ENCODE measurements around the gene USH1C.

USH1C gene

DNA sequence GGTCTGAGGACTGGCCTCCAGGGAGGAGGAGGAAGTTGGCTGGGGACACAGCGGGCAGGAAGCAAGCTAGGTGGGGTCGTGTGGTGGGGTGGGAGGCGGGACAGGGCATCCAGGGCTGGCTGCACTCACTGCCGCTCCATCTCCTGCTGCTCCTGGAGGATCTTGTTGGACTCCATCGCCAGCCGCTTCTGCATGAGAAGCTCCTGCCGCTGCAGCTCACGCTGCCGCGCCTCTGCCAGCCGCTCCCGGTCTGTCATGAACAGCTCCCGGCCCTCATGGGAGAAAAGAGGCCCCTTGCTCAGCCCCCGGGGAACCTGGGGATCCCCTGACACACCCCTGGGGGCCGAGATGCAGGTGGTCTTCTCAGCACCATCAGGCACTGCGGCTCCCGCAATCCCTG, 21.6 kb downstream of the USH1C start:
- no peak for DNase-seq

DNA sequence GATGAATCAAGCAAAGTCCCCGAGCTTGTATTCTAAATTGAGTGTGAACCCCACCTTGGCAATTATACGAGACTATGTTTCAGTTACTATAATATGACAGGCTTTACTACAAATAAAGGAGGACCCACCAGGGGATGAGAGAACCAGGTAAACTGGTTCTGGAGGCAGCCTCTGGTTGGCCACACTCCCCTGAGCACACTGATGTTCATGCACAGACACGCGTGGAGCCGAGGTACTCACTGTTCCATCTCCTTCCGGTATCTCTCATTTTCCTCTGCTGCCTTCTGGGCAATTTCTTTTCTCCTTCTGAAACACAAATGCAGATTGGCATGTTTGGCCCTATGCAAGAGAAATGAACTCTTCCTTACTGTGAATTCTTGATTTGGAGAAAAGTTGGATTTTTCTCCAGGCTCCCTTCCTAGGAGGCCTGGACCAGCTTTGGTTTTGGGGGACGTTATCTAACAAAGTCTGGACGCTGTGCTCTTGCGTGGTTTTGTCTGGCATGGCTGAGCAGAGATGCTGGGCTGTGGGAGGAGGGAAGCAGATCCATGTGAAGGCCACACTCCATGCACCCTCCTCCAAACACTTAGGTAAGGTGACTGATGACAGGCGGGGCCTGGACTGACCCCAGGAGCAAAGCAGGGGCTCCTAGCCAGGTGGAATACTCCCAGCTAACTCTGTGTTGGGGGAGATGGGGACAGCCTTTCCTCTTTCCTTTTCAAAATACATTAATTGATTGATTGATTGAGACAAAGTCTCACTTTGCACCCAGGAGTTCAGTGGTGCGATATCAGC, 22.9 kb downstream of the USH1C start:
- DNase-seq = no peak

DNA sequence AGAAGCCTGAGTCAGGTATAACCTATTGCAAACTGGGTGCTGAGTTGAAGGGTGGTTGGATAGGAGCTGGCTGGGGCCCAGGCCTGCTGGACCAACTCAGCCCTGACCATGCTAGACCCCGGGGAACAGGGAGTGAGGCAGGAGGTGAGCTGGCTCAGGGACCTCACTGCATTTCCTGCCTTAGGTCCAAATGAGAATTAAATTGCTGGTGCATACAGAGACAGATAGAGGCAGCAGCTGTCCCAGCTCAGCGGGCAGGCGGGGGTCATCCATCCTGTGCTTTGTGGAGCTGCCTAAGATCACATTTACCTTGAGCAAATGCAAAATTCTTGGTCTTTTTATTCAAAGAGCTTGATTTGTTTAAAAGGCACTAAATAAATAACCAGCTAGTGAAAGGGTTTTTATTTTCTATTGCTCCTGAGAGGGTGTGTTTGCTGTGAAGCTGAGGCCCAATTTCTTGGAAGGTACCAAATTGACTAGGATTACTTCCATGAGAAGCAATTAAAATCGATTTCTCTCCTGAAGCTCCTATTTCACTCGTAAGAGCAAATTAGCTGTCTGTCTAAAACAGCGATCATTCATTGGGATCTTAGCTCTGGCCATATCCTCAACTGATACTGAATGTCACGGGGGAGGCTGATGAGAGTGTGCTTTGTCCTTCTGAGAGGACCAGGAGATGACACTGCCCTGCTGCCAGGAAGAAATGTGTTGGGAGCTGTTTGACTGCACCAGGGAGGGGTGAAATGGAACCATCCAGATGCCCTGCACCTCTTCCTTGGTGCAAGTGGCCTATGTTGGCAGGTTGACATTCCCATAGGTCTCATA, 24.9 kb downstream of the USH1C start:
- DNase-seq = no peak

DNA sequence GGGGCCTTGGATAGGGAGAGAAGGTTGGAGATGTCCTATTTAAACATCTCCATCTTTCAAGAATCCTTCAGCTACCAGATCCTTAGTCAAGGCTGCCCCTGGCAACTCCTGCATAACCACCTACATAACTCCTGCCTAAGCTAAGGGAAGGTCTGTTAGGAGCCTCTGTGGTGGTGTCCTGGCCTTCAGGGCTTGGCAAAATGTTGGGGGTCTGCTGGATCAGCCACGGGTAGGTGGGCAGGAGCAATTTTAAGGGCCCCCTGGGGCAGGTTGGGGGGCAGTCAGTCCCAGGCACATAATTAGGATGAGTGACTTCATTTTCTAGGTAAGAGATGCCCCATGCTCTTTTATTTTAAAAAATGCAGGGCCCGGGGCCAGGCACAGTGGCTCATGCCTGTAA, 25.9 kb downstream of the USH1C start:
- no peak for DNase-seq

- no peak for DNase-seq
These were observed 27.0 kb downstream of the USH1C start for GRCh38 chr11:17517186-17517585.

DNA sequence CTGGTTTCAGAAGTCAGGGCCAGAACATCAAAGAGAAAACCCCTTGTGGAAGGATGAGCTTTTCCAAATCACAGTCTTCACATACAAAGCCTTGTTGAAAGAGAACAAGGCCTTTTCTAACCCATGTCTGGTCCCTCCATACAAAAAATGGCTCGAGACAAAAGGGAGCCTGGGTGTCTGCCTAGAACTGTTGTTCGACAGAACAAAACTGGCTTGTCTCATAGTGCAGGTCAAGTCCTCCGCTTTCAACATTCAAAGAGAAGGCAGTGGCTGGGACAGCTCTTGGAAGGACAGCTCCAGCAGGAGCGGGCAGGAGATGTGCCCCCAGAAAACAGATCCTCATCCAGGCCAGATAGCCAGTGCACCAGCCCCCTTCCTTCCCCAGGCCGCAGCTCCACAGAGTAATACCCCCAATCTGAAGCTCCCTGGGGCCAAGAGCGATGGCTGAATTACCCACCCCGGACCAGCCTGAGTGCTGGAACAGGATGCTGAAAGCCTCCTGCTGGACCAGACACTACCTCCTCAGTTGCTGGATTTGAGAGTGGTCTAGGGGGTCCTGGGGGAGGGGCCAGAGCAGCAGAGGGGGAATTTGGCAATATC, 27.6 kb downstream of the USH1C start:
- no peak for DNase-seq

- no peak for DNase-seq
These were observed 28.6 kb downstream of the USH1C start for GRCh38 chr11:17515443-17516176.

DNA sequence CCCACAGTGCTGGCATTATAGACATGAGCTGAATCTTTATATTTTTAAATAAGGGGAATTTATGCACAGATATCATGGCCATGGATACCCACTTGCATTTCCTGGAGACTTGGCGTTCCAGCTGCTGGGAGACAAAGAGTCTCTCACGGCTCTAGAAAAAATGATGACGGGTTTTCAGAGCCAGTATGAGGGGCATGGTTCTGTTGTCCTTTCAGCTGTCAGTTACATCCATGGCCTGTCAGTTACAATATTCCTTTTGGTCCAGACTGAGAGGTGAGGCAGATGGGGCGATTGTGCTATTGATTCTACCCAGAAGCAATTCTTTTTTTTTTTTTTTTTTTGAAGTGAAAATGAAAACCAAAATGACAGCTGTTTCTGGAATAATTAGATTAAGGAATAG, 29.7 kb downstream of the USH1C start:
- no peak for DNase-seq

DNA sequence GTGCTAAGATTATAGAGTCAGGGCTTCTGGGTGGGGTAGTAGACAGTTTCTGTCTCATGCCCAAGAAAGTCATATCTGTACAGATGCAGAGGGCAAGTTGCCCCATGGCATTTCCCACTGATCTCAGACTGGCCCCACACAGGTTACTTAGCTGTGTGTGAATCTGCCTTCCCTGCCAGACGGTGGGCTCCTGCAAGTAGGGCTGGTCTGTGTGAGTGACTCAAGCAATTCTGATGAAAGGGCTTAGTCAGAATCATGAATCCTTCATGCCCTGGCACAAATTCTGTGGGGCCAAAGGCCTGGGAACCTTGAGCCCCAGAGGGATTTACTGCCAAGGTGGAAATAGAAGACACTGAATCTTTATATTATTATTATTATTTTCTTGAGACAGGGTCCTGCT, 30.4 kb downstream of the USH1C start:
- no peak for DNase-seq

GRCh38 chr11:17512101-17512500, 32.1 kb downstream of the USH1C start:
- DNase-seq = no peak

DNA sequence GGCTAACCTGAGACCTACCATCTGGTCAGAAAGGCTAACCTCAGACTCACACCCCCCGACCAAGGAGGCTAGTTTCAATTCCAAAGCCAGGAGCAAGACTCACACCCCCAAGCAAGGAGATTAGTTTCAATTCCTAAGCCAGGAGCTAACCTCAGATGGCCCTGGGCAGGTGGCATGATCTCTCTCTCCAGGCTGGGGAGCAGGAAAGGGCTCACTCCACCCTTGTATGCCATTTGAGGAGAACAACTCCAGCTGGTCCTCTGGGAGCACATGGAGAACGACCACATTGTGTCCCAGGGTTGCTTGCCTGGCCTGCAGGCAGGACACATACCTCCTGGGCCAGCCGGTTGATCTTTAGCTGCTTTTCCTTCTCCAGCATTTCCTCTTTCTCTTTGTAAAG, 32.6 kb downstream of the USH1C start:
- DNase-seq = no peak

DNA sequence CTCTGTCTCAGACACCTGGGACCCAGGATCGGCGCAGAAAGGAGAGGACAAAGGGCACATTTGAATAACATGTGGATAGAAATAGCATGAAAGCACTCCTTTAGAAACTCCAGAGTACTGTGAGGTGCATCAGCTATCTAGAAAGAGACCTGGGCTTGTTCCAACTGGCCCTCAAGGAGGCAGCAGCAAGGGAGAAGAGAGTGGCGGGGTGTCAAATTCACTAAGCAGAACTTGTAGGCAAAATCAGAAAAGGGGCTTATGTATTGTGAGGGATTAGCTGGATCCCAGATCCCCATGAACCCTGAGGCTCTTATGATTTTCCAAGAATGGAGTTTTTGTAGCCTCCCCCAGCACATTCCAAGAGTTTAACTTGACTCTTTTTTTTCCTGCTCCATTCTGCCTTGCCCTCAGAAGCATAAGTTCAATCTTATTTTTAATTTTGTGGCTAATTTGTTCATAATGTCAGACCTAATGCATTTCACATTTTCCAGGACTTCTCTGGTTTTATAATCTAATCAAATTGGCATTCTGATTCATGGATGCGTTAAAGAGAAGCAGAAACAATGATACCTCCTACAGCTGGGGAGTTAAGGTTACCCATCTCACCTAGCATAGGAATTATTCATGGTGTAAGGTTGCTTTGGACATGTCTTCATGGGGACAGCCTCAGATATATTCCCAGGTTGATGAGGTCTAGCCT, 33.6 kb downstream of the USH1C start:
- DNase-seq = no peak

- no peak for DNase-seq
These were observed 35.4 kb downstream of the USH1C start for GRCh38 chr11:17508791-17509190.

DNA sequence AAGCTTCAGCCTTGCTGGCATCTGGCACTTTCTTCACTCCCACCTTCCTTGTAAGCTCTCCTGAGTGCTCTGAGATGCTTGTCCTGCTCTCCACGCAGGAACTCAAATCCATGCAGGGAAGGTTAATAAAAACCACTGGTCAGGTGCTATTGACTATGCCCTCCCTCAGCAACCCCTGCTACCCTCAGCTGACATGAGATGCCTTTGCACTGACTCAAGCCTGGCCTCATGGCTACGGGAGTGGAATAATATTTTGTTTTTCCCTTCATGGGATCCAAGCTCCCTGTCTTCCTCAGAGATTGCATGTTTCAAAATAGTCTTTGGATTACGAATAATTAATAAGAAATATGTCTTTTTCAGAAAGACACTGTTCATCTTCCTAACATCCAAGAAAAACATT, 35.9 kb downstream of the USH1C start:
- no peak for DNase-seq

DNA sequence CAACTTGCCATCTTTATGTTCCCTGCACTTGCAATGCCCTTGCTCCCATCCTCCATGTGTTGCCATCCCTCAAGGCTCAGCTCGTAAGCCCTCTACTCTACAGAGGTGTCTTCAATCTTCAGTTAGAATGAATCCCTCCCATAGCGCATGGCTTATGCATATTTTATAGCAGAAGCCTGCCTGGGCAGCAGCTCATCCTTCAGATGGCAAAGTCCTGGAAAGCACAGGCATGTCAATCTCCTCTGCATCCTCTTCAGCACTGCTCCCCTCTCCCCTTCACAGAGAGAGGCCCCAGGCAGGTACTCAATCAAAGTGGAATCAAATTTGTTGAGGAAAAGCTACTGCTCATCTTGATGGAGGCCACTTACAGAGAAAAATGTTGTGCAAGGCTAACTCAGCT, 36.4 kb downstream of the USH1C start:
- DNase-seq = no peak

- DNase-seq = no peak
These were observed 37.3 kb downstream of the USH1C start for GRCh38 chr11:17506942-17507341.

GRCh38 chr11:17506314-17506713, 37.9 kb downstream of the USH1C start:
- no peak for DNase-seq

- no peak for DNase-seq
These were observed 39.1 kb downstream of the USH1C start for GRCh38 chr11:17505146-17505545.

GRCh38 chr11:17504330-17505107, 39.7 kb downstream of the USH1C start:
- DNase-seq = peak; percentile 47

DNA sequence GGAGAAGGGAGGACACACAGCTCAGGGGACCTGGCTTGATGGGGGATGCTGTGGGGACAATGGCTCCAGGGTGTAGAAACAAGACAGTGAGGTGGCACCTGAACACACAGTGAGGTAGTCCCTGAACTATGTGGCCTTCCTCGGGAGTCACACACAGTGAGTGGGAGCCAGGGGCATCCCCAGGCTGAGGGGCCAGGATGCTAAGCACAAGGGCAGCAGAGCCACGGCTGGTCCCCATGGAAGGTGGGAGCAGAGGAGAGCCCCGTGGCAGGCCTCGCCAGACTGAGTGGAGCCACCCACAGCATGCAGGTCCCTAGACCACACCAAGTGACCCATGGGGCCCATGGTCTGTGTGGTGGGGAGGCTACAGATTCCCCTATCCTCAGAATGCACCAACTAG, 41.6 kb downstream of the USH1C start:
- no peak for DNase-seq

DNA sequence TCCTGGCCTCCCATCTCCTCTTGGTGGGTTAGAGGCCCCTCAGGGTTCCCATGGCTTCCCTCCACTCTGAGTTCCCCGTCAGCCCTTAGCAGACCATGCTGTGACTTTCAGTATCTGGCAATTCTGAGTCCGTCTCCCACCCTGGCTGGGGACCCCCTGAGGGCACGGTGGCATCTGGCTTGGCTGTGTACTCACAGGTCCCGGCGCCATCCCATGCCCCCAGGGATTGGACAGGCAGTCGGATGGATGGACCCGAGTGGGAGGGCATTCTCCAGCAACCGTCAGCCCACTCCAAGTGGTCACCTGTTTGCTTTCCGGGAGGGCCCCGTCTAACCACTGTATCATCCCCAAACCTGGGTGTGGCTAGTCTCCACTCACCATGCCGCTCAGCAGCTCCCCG, 43.5 kb downstream of the USH1C start:
- no peak for DNase-seq

DNA sequence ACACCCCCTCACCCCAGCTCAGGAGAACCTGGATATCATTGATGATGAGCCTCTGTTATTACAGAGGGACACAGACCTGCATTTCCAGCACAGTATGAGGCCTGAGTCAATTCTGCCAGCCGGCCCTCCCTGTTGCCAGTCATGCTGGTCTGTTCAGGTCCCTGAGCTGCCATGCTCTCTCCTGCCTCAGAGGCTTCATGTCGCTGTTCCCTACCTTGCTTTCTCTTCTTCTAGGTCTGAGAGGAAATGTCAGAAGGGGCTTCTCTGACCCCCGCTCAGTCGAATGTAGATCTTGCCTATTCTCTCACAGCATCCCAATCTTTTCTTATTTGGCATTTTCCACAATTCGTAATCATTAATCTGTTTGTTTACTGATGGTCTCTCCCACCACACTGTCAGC, 45.7 kb downstream of the USH1C start:
- DNase-seq = peak; percentile 32
